ENCODE results near the gene AFG3L2. TPM values are rescaled to one million over a fixed set of nuclear protein-coding genes. Genes with fewer than 3 reads are reported as not detected.

AFG3L2 gene
- total and polyA plus RNA-seq, 12 donors, result 15.6 to 89.8 (median 47.4) TPM

GRCh38 chr18:12317664-12318333 is 59.2 kb downstream of the AFG3L2 start:
- TF ChIP-seq CTCF (IDR thresholded peaks at IDR 0.05) (no peak), POLR2A (IDR thresholded peaks at IDR 0.05) (no peak)
- Histone ChIP-seq H3K36me3 (replicated peaks in 1 of 2) (no peaks in the 10 kb centered on the region), H3K4me1 (replicated peaks in 1 of 2) (no peaks in the 10 kb centered on the region), H3K27ac (peak overlapping the region in 1 of 5 donors; percentile 41), H3K27me3 (no peaks in the 10 kb centered on the region), H3K4me3 (no peak overlapping the region), H3K9me3 (replicated peaks in 1 of 3) (no peaks in the 10 kb centered on the region)
- intact Hi-C loops (cut with DNase I), result loop anchor here in 1 of 2 donors (10.0 kb wide), 1 partner anchor 57 kb away; the partner anchor contains the start of gene AFG3L2
- DNase-seq, result peak in 1 of 7 donors; percentile 46
- 59 to 67% (median 62%) methylated on average over 6 of the region's 6 CpGs for WGBS, 4 donors

- 66 to 86% (median 73%) methylated on average over 3 to 5 of the region's 5 CpGs for WGBS, 4 donors
- peak in 1 of 7 donors; percentile 45 for DNase-seq
- Histone ChIP-seq H3K9me3 (replicated peaks in 1 of 3) (peaks cover 0 to 5% (median 0%) of the 10 kb centered on the region in 3 donors), H3K27ac (peak overlapping the region in 1 of 5 donors; percentile 38), H3K36me3 (replicated peaks in 1 of 2) (peaks cover 0 to 12% of the 10 kb centered on the region in 2 donors), H3K27me3 (no peaks in the 10 kb centered on the region), H3K4me3 (no peak overlapping the region), H3K4me1 (replicated peaks in 1 of 2) (no peaks in the 10 kb centered on the region)
- no peak for TF ChIP-seq CTCF (IDR thresholded peaks at IDR 0.05)
- intact Hi-C loops (cut with DNase I), result loop anchor here in 1 of 2 donors (10.0 kb wide), 1 partner anchor 59 kb away; the partner anchor contains the start of gene AFG3L2
Measured at GRCh38 chr18:12315911-12316310, 61.1 kb downstream of the AFG3L2 start.

- H3K4me1 ChIP-seq (replicated peaks in 1 of 2), result no peaks in the 10 kb centered on the region
- peaks cover 0 to 12% of the 10 kb centered on the region in 2 donors for H3K36me3 ChIP-seq (replicated peaks in 1 of 2)
- H3K27ac ChIP-seq, result no peak overlapping the region
- peaks cover 0 to 5% (median 0%) of the 10 kb centered on the region in 3 donors for H3K9me3 ChIP-seq (replicated peaks in 1 of 3)
- no peak overlapping the region for H3K4me3 ChIP-seq
- intact Hi-C loops (cut with DNase I), result loop anchor here in 1 of 2 donors (10.0 kb wide), 1 partner anchor 59 kb away; the partner anchor contains the start of gene AFG3L2
- 69 to 91% (median 76%) methylated on average over 10 of the region's 10 CpGs for WGBS, 4 donors
- TF ChIP-seq CTCF (IDR thresholded peaks at IDR 0.05), result no peak
- TF ChIP-seq POLR2A (IDR thresholded peaks at IDR 0.05), result no peak
- no peak for DNase-seq
- no peaks in the 10 kb centered on the region for H3K27me3 ChIP-seq
Measured at GRCh38 chr18:12315490-12315889, 61.5 kb downstream of the AFG3L2 start.

GRCh38 chr18:12314591-12315305 is 62.3 kb downstream of the AFG3L2 start:
- TF ChIP-seq POLR2A (IDR thresholded peaks at IDR 0.05), result no peak
- TF ChIP-seq CTCF (IDR thresholded peaks at IDR 0.05), result no peak
- 74 to 92% (median 85%) methylated on average over 1 of the region's 1 CpG for WGBS, 4 donors
- H3K36me3 ChIP-seq (replicated peaks in 1 of 2), result peaks cover 0 to 12% of the 10 kb centered on the region in 2 donors
- no peak for DNase-seq
- H3K27ac ChIP-seq, result no peak overlapping the region
- peaks cover 0 to 5% (median 0%) of the 10 kb centered on the region in 3 donors for H3K9me3 ChIP-seq (replicated peaks in 1 of 3)
- intact Hi-C loops (cut with DNase I), result loop anchor here in 1 of 2 donors (10.0 kb wide), 1 partner anchor 60 kb away; the partner anchor contains the start of gene AFG3L2
- H3K4me1 ChIP-seq (replicated peaks in 1 of 2), result no peaks in the 10 kb centered on the region
- H3K4me3 ChIP-seq, result no peak overlapping the region
- no peaks in the 10 kb centered on the region for H3K27me3 ChIP-seq

Data from adrenal gland (tissue), 12 donors.